GM12873 (cell line): ENCODE results near the gene REV3L.
A peak's percentile ranks its signal among the peaks of the same experiment; 100 is the strongest.

Source experiments
- CTCF ChIP-seq: IDR thresholded peaks from 2 replicates; pipeline ENCODE4 v1.5.1; 2012; ENCODE audit warnings: low read depth, mild to moderate bottlenecking, moderate library complexity, low read length, control low read depth; ENCODE audit not compliant: insufficient read depth; ENCODE audit errors: missing control alignments

Gene REV3L

GRCh38 chr6:111267764-111268333 is 215.2 kb downstream of the REV3L start:
- TF ChIP-seq CTCF, result no peak

- no peak for TF ChIP-seq CTCF
Observed at GRCh38 chr6:111266276-111266675, 216.7 kb downstream of the REV3L start.

- no peak for TF ChIP-seq CTCF
Observed at GRCh38 chr6:111265842-111266241, 217.2 kb downstream of the REV3L start.

- no peak for TF ChIP-seq CTCF
Observed at GRCh38 chr6:111263837-111264236, 219.2 kb downstream of the REV3L start.

- no peak for TF ChIP-seq CTCF
Observed at GRCh38 chr6:111260570-111261298, 222.3 kb downstream of the REV3L start.

GRCh38 chr6:111259089-111259831 is 223.8 kb downstream of the REV3L start:
- peak; percentile 97 for TF ChIP-seq CTCF

- TF ChIP-seq CTCF, result no peak
Observed at GRCh38 chr6:111258615-111259088, 224.4 kb downstream of the REV3L start.
